B cell (primary cell): ENCODE results near the gene DOK5. TPM values are rescaled to one million over a fixed set of nuclear protein-coding genes. Genes with fewer than 3 reads are reported as not detected.
"Not testable (repeated sequence)": the region's sequence is repeated elsewhere in the genome, so short reads cannot be mapped to it uniquely, and the experiment has no call there.

Experiments
- ATAC-seq: fragments of 200-7000 bp; cut with Tn5 transposase; one replicate; pipeline ENCODE4 v1.10.0; 2021; ENCODE audit warnings: low read depth, mild to moderate bottlenecking, moderate number of reproducible peaks, moderate library complexity
- CTCF ChIA-PET: fragments of 350-600 bp; sonication (Branson Sonifier 250); formaldehyde crosslinking; loops from one replicate; lab custom pipeline; 2021; ENCODE audit warnings: antibody characterized with exemption, inconsistent platforms; lab: Charles Lee
- POLR2A ChIA-PET: fragments of 350-600 bp; sonication (Branson Sonifier 250); formaldehyde crosslinking; loops from one replicate; lab custom pipeline; 2021; ENCODE audit warnings: antibody characterized with exemption; lab: Charles Lee
- DNase-seq: peaks from one replicate; pipeline ENCODE4 v3.0.0; 2013
- H2AFZ ChIP-seq: 2 replicates; pipeline ENCODE4 v1.6.1; 2012; ENCODE audit warnings: mild to moderate bottlenecking, low read depth, low read length; ENCODE audit not compliant: insufficient read depth, poor library complexity, severe bottlenecking
- H3K27ac ChIP-seq, 2 donors: 1 replicate in 1 of 2; 2 replicates in 1 of 2; pipeline ENCODE4 v1.5.1; 2012 to 2013; ENCODE audit warnings: low read length in 2 of 2, mild to moderate bottlenecking in 2 of 2, moderate library complexity in 1 of 2
- H3K27me3 ChIP-seq, 4 experiments: fragments of 200-600 bp in 1 of 4; sonication (generic) in 1 of 4; replicated peaks in 1 of 4; 1 replicate in 2 of 4; 2 replicates in 2 of 4; pipeline versions ENCODE4 v1.6.1 to v1.7.0; 2013 to 2016; ENCODE audit warnings: low read length in 3 of 4, mild to moderate bottlenecking in 2 of 4, mixed read lengths in 1 of 4, moderate library complexity in 1 of 4; ENCODE audit not compliant: insufficient read depth in 4 of 4, control insufficient read depth in 3 of 4; ENCODE audit errors: control extremely low read depth in 1 of 4
- H3K36me3 ChIP-seq, 2 experiments: replicated peaks in 1 of 2; 1 replicate in 1 of 2; 2 replicates in 1 of 2; pipeline versions ENCODE4 v1.6.1 to v1.7.1; 2013; ENCODE audit warnings: low read length in 1 of 2; ENCODE audit not compliant: insufficient read depth in 2 of 2, control insufficient read depth in 1 of 2; ENCODE audit errors: control extremely low read depth in 1 of 2, extremely low read depth in 1 of 2
- H3K4me1 ChIP-seq, 2 donors: fragments of 200-600 bp in 1 of 2; sonication (generic) in 1 of 2; 1 replicate in 1 of 2; 2 replicates in 1 of 2; pipeline versions ENCODE4 v1.5.1 to v1.6.1; 2013 to 2017; ENCODE audit warnings: low read length in 2 of 2; ENCODE audit not compliant: control insufficient read depth in 2 of 2, insufficient read depth in 2 of 2
- H3K4me2 ChIP-seq: replicated peaks from 2 replicates; pipeline ENCODE3; 2012; ENCODE audit warnings: mild to moderate bottlenecking, low read depth, low read length; ENCODE audit not compliant: poor library complexity, severe bottlenecking
- H3K4me3 ChIP-seq, 5 experiments: fragments of 200-600 bp in 1 of 5; sonication (generic) in 1 of 5; 1 replicate in 3 of 5; 2 replicates in 2 of 5; pipeline versions ENCODE4 v1.5.1 to v1.7.0; 2011 to 2016; ENCODE audit warnings: low read length in 4 of 5, mild to moderate bottlenecking in 4 of 5, low read depth in 2 of 5, control low read depth in 1 of 5, moderate library complexity in 1 of 5; ENCODE audit not compliant: insufficient read depth in 1 of 5; ENCODE audit errors: control extremely low read depth in 1 of 5, extremely low read depth in 1 of 5
- H3K79me2 ChIP-seq: fragments of 200-600 bp; sonication (generic); one replicate; pipeline ENCODE4 v1.6.0; 2016; ENCODE audit warnings: low read length; ENCODE audit not compliant: control insufficient read depth, insufficient read depth
- H3K9ac ChIP-seq: fragments of 200-600 bp; sonication (generic); 2 replicates; pipeline ENCODE4 v1.6.1; 2017; ENCODE audit warnings: mild to moderate bottlenecking, low read length, moderate library complexity
- H3K9me3 ChIP-seq, 3 donors: one replicate each; pipeline versions ENCODE4 v1.6.1 to v1.7.1; 2013; ENCODE audit warnings: low read length in 2 of 3; ENCODE audit not compliant: control insufficient read depth in 2 of 3, insufficient read depth in 1 of 3; ENCODE audit errors: control extremely low read depth in 1 of 3
- H4K20me1 ChIP-seq: 2 replicates; pipeline ENCODE4 v1.6.0; 2012; ENCODE audit warnings: mild to moderate bottlenecking, low read length; ENCODE audit not compliant: insufficient read depth, control insufficient read depth, poor library complexity, severe bottlenecking
- H3K27ac Mint-ChIP-seq: one replicate; pipeline ENCODE4 v1.8.0; 2021; ENCODE audit warnings: mixed read lengths
- H3K27me3 Mint-ChIP-seq: one replicate; pipeline ENCODE4 v1.8.0; 2021; ENCODE audit warnings: mixed read lengths
- H3K4me1 Mint-ChIP-seq: one replicate; pipeline ENCODE4 v1.8.0; 2021; ENCODE audit warnings: mixed read lengths
- H3K4me3 Mint-ChIP-seq: one replicate; pipeline ENCODE4 v1.8.0; 2021; ENCODE audit warnings: mixed read lengths
- H3K9me3 Mint-ChIP-seq: one replicate; pipeline ENCODE4 v1.8.0; 2022; ENCODE audit warnings: mixed read lengths; ENCODE audit not compliant: insufficient read depth
- CTCF ChIP-seq: fragments of 200-600 bp; IDR thresholded peaks from one replicate; pipeline ENCODE4 v1.8.0; 2022; ENCODE audit warnings: antibody characterized with exemption, mild to moderate bottlenecking
- EZH2 ChIP-seq: IDR thresholded peaks from 2 replicates; pipeline ENCODE4 v1.6.1; 2012; ENCODE audit warnings: borderline replicate concordance, low read depth, mild to moderate bottlenecking, moderate library complexity, low read length; ENCODE audit not compliant: insufficient read depth, poor library complexity, severe bottlenecking
- WGBS: methylation state at CpG from one replicate; pipeline ENCODE4 v1.1.5; 2013; ENCODE audit warnings: missing lambda C conversion rate; ENCODE audit not compliant: insufficient coverage; 5-methylcytosine and 5-hydroxymethylcytosine counted together
- intact Hi-C: fragments of 100-400 bp; cut with micrococcal nuclease; formaldehyde crosslinking; loops from one replicate; pipeline ENCODE4 v1.10.0; 2022
- polyA plus RNA-seq: library from polyadenylated mRNA; depleted of rRNA; stranded (reverse); fragments of >200 nt; gene quantifications from 2 replicates; pipeline ENCODE4 v1.2.3, GENCODE V29; 2012
- total RNA-seq, 2 donors: library from RNA; stranded (reverse); fragments of 120-200 nt in 1 of 2; gene quantifications; 1 replicate in 1 of 2; 2 replicates in 1 of 2; pipeline versions ENCODE4 v1.2.3 to v1.2.4, GENCODE V29; 2013 to 2022

The DOK5 gene
- total and polyA plus RNA-seq, 2 donors (not counting 1 experiment from before 2014, with no cell fraction given) = not detected

GRCh38 chr20:54479138-54479906 is 3.9 kb downstream of the DOK5 start:
- H3K9me3 ChIP-seq = no peaks in the 10 kb centered on the region
- ChIA-PET CTCF (no interaction called here), POLR2A (no interaction called here)
- H3K27me3 Mint-ChIP-seq = peaks cover 37% of the 10 kb centered on the region
- TF ChIP-seq EZH2 (no peak), CTCF (no peak)
- 33% methylated on average over 4 of the region's 9 CpGs for WGBS
- no peak overlapping the region for H3K4me3 Mint-ChIP-seq
- H3K4me1 ChIP-seq = no peaks in the 10 kb centered on the region
- no peak overlapping the region for H3K27ac ChIP-seq
- ATAC-seq = no peak
- H3K4me2 ChIP-seq = no peak overlapping the region
- no peak overlapping the region for H3K27ac Mint-ChIP-seq
- intact Hi-C loops = no loop called here
- DNase-seq = no peak
- H3K9me3 Mint-ChIP-seq = no peaks in the 10 kb centered on the region
- H3K36me3 ChIP-seq = no peaks in the 10 kb centered on the region
- H2AFZ ChIP-seq = no peak overlapping the region
- H3K27me3 ChIP-seq = peaks cover 0 to 21% (median 8%) of the 10 kb centered on the region in 4 experiments
- H4K20me1 ChIP-seq = no peaks in the 10 kb centered on the region
- no peak overlapping the region for H3K9ac ChIP-seq
- H3K4me3 ChIP-seq = no peak overlapping the region
- H3K79me2 ChIP-seq = no peaks in the 10 kb centered on the region
- peaks cover 1% of the 10 kb centered on the region for H3K4me1 Mint-ChIP-seq

- H4K20me1 ChIP-seq, H3K9ac ChIP-seq, DNase-seq, H3K4me1 ChIP-seq, CTCF ChIA-PET, H3K36me3 ChIP-seq, POLR2A ChIA-PET, intact Hi-C loops, H3K9me3 ChIP-seq, ATAC-seq, H3K4me3 ChIP-seq, H2AFZ ChIP-seq, H3K4me2 ChIP-seq, H3K4me3 Mint-ChIP-seq, H3K79me2 ChIP-seq, H3K27ac ChIP-seq, H3K9me3 Mint-ChIP-seq, H3K27ac Mint-ChIP-seq, H3K4me1 Mint-ChIP-seq: not testable (repeated sequence)
- 64% methylated on average over 6 of the region's 7 CpGs for WGBS
- H3K27me3 ChIP-seq = peaks cover 0 to 15% (median 4%) of the 10 kb centered on the region in 4 experiments
- peaks cover 30% of the 10 kb centered on the region for H3K27me3 Mint-ChIP-seq
Observed at GRCh38 chr20:54479937-54480336, 4.5 kb downstream of the DOK5 start.
